GM19395 (cell line): ENCODE data around the gene ANKHD1.

Experiments used
- ATAC-seq: cut with Tn5 transposase; IDR thresholded peaks from one replicate; pipeline ENCODE4 v1.9.1; 2021; ENCODE audit warnings: mild to moderate bottlenecking, moderate library complexity; ENCODE audit not compliant: unreplicated experiment

Gene ANKHD1

GRCh38 chr5:140502834-140503233, 101.2 kb downstream of the ANKHD1 start:
- no peak for ATAC-seq

- ATAC-seq: no peak
Observed at GRCh38 chr5:140509898-140510297, 108.3 kb downstream of the ANKHD1 start.

- no peak for ATAC-seq
Observed at GRCh38 chr5:140513124-140513523, 111.5 kb downstream of the ANKHD1 start.

- ATAC-seq: no peak
Observed at GRCh38 chr5:140524003-140524402, 122.4 kb downstream of the ANKHD1 start.

- no peak for ATAC-seq
Observed at GRCh38 chr5:140540227-140540626, 138.6 kb downstream of the ANKHD1 start.

GRCh38 chr5:140542972-140543371, 141.3 kb downstream of the ANKHD1 start:
- ATAC-seq: no peak

- no peak for ATAC-seq
Observed at GRCh38 chr5:140544986-140545385, 143.4 kb downstream of the ANKHD1 start.

- no peak for ATAC-seq
Observed at GRCh38 chr5:140545606-140546005, 144.0 kb downstream of the ANKHD1 start.

GRCh38 chr5:140546851-140547507, 145.3 kb downstream of the ANKHD1 start:
- ATAC-seq: peak; percentile 10

GRCh38 chr5:140547508-140548299, 146.1 kb downstream of the ANKHD1 start, which contains the start of gene EIF4EBP3:
Gene EIF4EBP3 (plus strand): TSS chr5:140547662. CDS start chr5:140547738, 76 bp downstream.
- peak; percentile 99 for ATAC-seq

GRCh38 chr5:140548300-140548688, 146.7 kb downstream of the ANKHD1 start:
- ATAC-seq: peak; percentile 16

- ATAC-seq: no peak
Observed at GRCh38 chr5:140548791-140549190, 147.2 kb downstream of the ANKHD1 start.

GRCh38 chr5:140549237-140550144, 147.9 kb downstream of the ANKHD1 start:
- no peak for ATAC-seq

- ATAC-seq: no peak
Observed at GRCh38 chr5:140550147-140551079, 148.8 kb downstream of the ANKHD1 start.

GRCh38 chr5:140551872-140552271, 150.2 kb downstream of the ANKHD1 start:
- no peak for ATAC-seq

GRCh38 chr5:140553657-140554056, 152.0 kb downstream of the ANKHD1 start:
- no peak for ATAC-seq

- no peak for ATAC-seq
Observed at GRCh38 chr5:140554454-140554853, 152.8 kb downstream of the ANKHD1 start.

- no peak for ATAC-seq
Observed at GRCh38 chr5:140555747-140556312, 154.2 kb downstream of the ANKHD1 start.

GRCh38 chr5:140556438-140556837, 154.8 kb downstream of the ANKHD1 start:
- ATAC-seq: no peak
